Measurements from ENCODE around the gene DPF1. TPM values are rescaled to one million over a fixed set of nuclear protein-coding genes. Genes with fewer than 3 reads are reported as not detected.

DPF1 gene
- total RNA-seq, 1 donor from 2014 or later = 3.4 TPM

DNA sequence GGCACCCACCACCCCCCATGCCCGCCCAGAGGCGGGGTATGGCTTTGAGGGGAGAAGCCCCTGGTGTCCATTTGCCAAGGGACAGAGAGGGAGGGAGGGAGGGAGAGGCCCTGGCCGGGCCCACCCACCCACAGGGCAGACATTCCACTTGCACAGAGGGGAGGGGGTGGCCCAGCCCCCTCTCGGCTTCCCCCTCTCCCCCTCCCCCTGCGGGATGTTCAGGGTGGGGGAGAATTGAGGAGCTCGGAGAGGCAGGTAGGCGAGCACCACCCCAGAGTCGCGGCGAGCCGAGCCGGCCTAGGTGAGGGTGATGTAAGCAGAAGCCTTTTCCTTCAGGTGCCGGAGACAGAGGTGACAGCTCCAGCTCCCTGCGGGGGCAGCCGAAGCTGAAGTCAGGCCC, 12.3 kb downstream of the DPF1 start:
- peak overlapping the region; percentile 46 for H3K4me3 ChIP-seq
- H3K4me1 ChIP-seq = peaks cover 40% of the 10 kb centered on the region
- H3K27ac ChIP-seq = no peak overlapping the region
- no peak overlapping the region for H3K9ac ChIP-seq
- Mint-ChIP-seq H3K4me3 (peak overlapping the region; percentile 50), H3K9me3 (no peaks in the 10 kb centered on the region), H3K4me1 (peaks cover 55% of the 10 kb centered on the region), H3K27me3 (ENCODE audit: insufficient read depth, low read depth) (peaks cover 10% of the 10 kb centered on the region), H3K27ac (no peak overlapping the region), H3K36me3 (peaks cover 6% of the 10 kb centered on the region)
- DNase-seq (ENCODE audit: low spot score) = peak; percentile 65
- no peaks in the 10 kb centered on the region for H3K79me2 ChIP-seq (ENCODE audit: low read depth)
- no peaks in the 10 kb centered on the region for H3K27me3 ChIP-seq
- peak overlapping the region; percentile 86 for H3K4me2 ChIP-seq
- no peaks in the 10 kb centered on the region for H4K20me1 ChIP-seq (ENCODE audit: low read depth)
- H3F3A ChIP-seq (ENCODE audit: low read depth) = peaks cover 34% of the 10 kb centered on the region
- no peaks in the 10 kb centered on the region for H3K9me3 ChIP-seq (ENCODE audit: low read depth)
- TF ChIP-seq, protein P1, sequence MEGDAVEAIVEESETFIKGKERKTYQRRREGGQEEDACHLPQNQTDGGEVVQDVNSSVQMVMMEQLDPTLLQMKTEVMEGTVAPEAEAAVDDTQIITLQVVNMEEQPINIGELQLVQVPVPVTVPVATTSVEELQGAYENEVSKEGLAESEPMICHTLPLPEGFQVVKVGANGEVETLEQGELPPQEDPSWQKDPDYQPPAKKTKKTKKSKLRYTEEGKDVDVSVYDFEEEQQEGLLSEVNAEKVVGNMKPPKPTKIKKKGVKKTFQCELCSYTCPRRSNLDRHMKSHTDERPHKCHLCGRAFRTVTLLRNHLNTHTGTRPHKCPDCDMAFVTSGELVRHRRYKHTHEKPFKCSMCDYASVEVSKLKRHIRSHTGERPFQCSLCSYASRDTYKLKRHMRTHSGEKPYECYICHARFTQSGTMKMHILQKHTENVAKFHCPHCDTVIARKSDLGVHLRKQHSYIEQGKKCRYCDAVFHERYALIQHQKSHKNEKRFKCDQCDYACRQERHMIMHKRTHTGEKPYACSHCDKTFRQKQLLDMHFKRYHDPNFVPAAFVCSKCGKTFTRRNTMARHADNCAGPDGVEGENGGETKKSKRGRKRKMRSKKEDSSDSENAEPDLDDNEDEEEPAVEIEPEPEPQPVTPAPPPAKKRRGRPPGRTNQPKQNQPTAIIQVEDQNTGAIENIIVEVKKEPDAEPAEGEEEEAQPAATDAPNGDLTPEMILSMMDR (IDR thresholded peaks at IDR 0.05) = no peak
- TF ChIP-seq EZH2phosphoT487 (IDR thresholded peaks at IDR 0.05) (no peak), EZH2 (IDR thresholded peaks at IDR 0.05) (no peak)
- no peaks in the 10 kb centered on the region for H3K36me3 ChIP-seq
- H2AFZ ChIP-seq (replicated peaks) = no peak overlapping the region

DNA sequence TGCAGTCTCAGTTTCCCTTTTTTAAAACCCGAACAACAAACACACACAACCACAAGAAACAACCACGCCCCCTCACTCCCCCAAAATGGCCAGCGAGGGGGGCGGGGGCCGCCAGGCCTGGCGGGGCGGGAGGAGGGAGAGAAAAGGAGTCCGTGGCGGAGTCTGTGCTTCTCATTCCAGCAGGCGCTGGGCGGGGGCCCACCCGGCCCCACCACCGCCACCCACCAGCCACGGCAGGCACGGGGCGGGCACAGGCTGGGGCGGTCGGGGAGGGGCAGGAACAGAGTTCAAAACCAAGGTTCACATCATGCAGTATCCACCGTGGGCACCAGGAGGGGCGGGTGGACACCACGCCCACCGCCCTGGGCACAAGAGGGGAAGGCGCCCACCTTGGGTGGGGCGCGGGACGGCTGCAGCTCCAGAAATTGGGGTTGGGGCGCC, 12.9 kb downstream of the DPF1 start:
- H4K20me1 ChIP-seq (ENCODE audit: low read depth) = no peaks in the 10 kb centered on the region
- H3K9me3 ChIP-seq (ENCODE audit: low read depth) = no peaks in the 10 kb centered on the region
- H3K4me1 Mint-ChIP-seq = peaks cover 55% of the 10 kb centered on the region
- H3K36me3 Mint-ChIP-seq = peaks cover 6% of the 10 kb centered on the region
- no peaks in the 10 kb centered on the region for H3K27me3 ChIP-seq
- no peak overlapping the region for H2AFZ ChIP-seq (replicated peaks)
- peak overlapping the region; percentile 81 for H3K4me3 Mint-ChIP-seq
- DNase-seq (ENCODE audit: low spot score) = peak; percentile 70
- TF ChIP-seq, protein P1 (IDR thresholded peaks at IDR 0.05) = no peak
- TF ChIP-seq EZH2 (IDR thresholded peaks at IDR 0.05) = no peak
- TF ChIP-seq EZH2phosphoT487 (IDR thresholded peaks at IDR 0.05) = no peak
- no peaks in the 10 kb centered on the region for H3K79me2 ChIP-seq (ENCODE audit: low read depth)
- peak overlapping the region; percentile 46 for H3K4me3 ChIP-seq
- H3K27ac Mint-ChIP-seq = peak overlapping the region; percentile 93
- peaks cover 10% of the 10 kb centered on the region for H3K27me3 Mint-ChIP-seq (ENCODE audit: insufficient read depth, low read depth)
- no peaks in the 10 kb centered on the region for H3K36me3 ChIP-seq
- peaks cover 42% of the 10 kb centered on the region for H3K4me1 ChIP-seq
- no peak overlapping the region for H3K9ac ChIP-seq
- H3F3A ChIP-seq (ENCODE audit: low read depth) = peaks cover 34% of the 10 kb centered on the region
- H3K4me2 ChIP-seq = peak overlapping the region; percentile 86
- no peaks in the 10 kb centered on the region for H3K9me3 Mint-ChIP-seq
- H3K27ac ChIP-seq = no peak overlapping the region

- Histone ChIP-seq H3K9ac (no peak overlapping the region), H3K79me2 (ENCODE audit: low read depth) (no peaks in the 10 kb centered on the region), H3K4me1 (peaks cover 42% of the 10 kb centered on the region), H3K27ac (peak overlapping the region; percentile 74), H3K4me3 (peak overlapping the region; percentile 46), H3K27me3 (no peaks in the 10 kb centered on the region), H2AFZ (replicated peaks) (no peak overlapping the region), H3F3A (ENCODE audit: low read depth) (peaks cover 34% of the 10 kb centered on the region), H3K9me3 (ENCODE audit: low read depth) (no peaks in the 10 kb centered on the region), H3K36me3 (no peaks in the 10 kb centered on the region), H4K20me1 (ENCODE audit: low read depth) (no peaks in the 10 kb centered on the region), H3K4me2 (peak overlapping the region; percentile 86)
- no peaks in the 10 kb centered on the region for H3K9me3 Mint-ChIP-seq
- H3K4me3 Mint-ChIP-seq = peak overlapping the region; percentile 81
- peak overlapping the region; percentile 95 for H3K27ac Mint-ChIP-seq
- peaks cover 55% of the 10 kb centered on the region for H3K4me1 Mint-ChIP-seq
- peak; percentile 97 for DNase-seq (ENCODE audit: low spot score)
- peaks cover 10% of the 10 kb centered on the region for H3K27me3 Mint-ChIP-seq (ENCODE audit: insufficient read depth, low read depth)
- peaks cover 4% of the 10 kb centered on the region for H3K36me3 Mint-ChIP-seq
- TF ChIP-seq, protein P1 (IDR thresholded peaks at IDR 0.05) = no peak
- TF ChIP-seq EZH2phosphoT487 (IDR thresholded peaks at IDR 0.05) (no peak), EZH2 (IDR thresholded peaks at IDR 0.05) (no peak)
Measured at GRCh38 chr19:38210458-38210987, 13.5 kb downstream of the DPF1 start.

All from neural progenitor cell (in vitro differentiated cells).